K562 (cell line): Measurements from ENCODE around the gene BCL2L1. TPM values are rescaled to one million over a fixed set of nuclear protein-coding genes. Genes with fewer than 3 reads are reported as not detected.
A peak's percentile ranks its signal among the peaks of the same experiment; 100 is the strongest.

ENCODE experiments used
- ATF3 ChIP-seq, 2 experiments: fragments of 450-650 bp in 1 of 2; sonication (generic) in 1 of 2; formaldehyde crosslinking in 1 of 2; IDR thresholded peaks in 1 of 2; conservative IDR thresholded peaks in 1 of 2; 2 replicates each; pipeline versions ENCODE4 v1.6.1 to v1.8.1; 2016 to 2023; ENCODE audit warnings: mild to moderate bottlenecking in 2 of 2, moderate library complexity in 2 of 2, inconsistent platforms in 1 of 2, missing genetic modification reagents in 1 of 2
- FOXO4 ChIP-seq: fragments of 450-650 bp; formaldehyde crosslinking; IDR thresholded peaks from 2 replicates; pipeline ENCODE4 v1.4.0; 2020; ENCODE audit warnings: mild to moderate bottlenecking, moderate library complexity
- HNRNPL ChIP-seq: fragments of 200-400 bp; formaldehyde crosslinking; IDR thresholded peaks from 2 replicates; pipeline ENCODE4 v1.6.1; 2017; ENCODE audit warnings: low read depth, mild to moderate bottlenecking, low read length
- KAT7 ChIP-seq: sonication (generic); formaldehyde crosslinking; IDR thresholded peaks from 2 replicates; pipeline ENCODE4 v1.8.0; 2022; ENCODE audit warnings: missing genetic modification reagents, mild to moderate bottlenecking, borderline replicate concordance
- KLF13 ChIP-seq: fragments of 450-650 bp; IDR thresholded peaks from 2 replicates; pipeline ENCODE4 v1.6.1; 2016; ENCODE audit warnings: missing genetic modification characterization, low read depth, mild to moderate bottlenecking, missing compliant biosample characterization, moderate library complexity, borderline replicate concordance
- LCOR ChIP-seq: sonication (generic); formaldehyde crosslinking; IDR thresholded peaks from 2 replicates; pipeline ENCODE4 v1.8.0; 2022; ENCODE audit warnings: mild to moderate bottlenecking, missing genetic modification reagents
- MCM5 ChIP-seq: fragments of 450-650 bp; IDR thresholded peaks from 2 replicates; pipeline ENCODE4 v1.6.1; 2016; ENCODE audit warnings: low read depth
- MYC ChIP-seq, 2 experiments: fragments of 250-450 bp in 1 of 2; sonication (Bioruptor Pico) in 1 of 2; IDR thresholded peaks; 2 replicates each; pipeline versions ENCODE4 v1.5.1 to v1.6.1; 2012 to 2021; ENCODE audit warnings: low read depth in 2 of 2, borderline replicate concordance in 1 of 2, improper control_type of control experiment in 1 of 2, low read length in 1 of 2, mild to moderate bottlenecking in 1 of 2, moderate library complexity in 1 of 2
- NONO ChIP-seq, 2 experiments: fragments of 200-400 bp in 1 of 2; fragments of 450-650 bp in 1 of 2; formaldehyde crosslinking in 1 of 2; IDR thresholded peaks; 2 replicates each; pipeline ENCODE4 v1.6.1; 2017; ENCODE audit warnings: low read depth in 2 of 2, mild to moderate bottlenecking in 2 of 2, moderate library complexity in 2 of 2, low read length in 1 of 2
- RFX1 ChIP-seq: fragments of 450-650 bp; IDR thresholded peaks from 2 replicates; pipeline ENCODE4 v1.6.1; 2016; ENCODE audit warnings: mild to moderate bottlenecking, moderate library complexity
- SRF ChIP-seq, 2 experiments: fragments of 250-450, 450-650 bp in 1 of 2; sonication (Bioruptor Pico) in 1 of 2; sonication (generic) in 1 of 2; formaldehyde crosslinking; IDR thresholded peaks; 2 replicates each; pipeline versions ENCODE4 v1.5.0 to v1.5.1; 2020 to 2022; ENCODE audit warnings: mild to moderate bottlenecking in 1 of 2, missing genetic modification reagents in 1 of 2
- ZBTB11 ChIP-seq, 3 experiments: fragments of 200-800 bp in 1 of 3; fragments of 250-450 bp in 1 of 3; fragments of 450-650 bp in 1 of 3; sonication (Bioruptor Pico) in 1 of 3; sonication (Bioruptor generic) in 1 of 3; formaldehyde crosslinking in 1 of 3; IDR thresholded peaks; 2 replicates each; pipeline versions ENCODE4 v1.6.1 to v1.8.0; 2016 to 2022; ENCODE audit warnings: mild to moderate bottlenecking in 2 of 3, missing genetic modification characterization in 2 of 3, missing compliant biosample characterization in 1 of 3, moderate library complexity in 1 of 3
- ZNF449 ChIP-seq: fragments of 250-450 bp; sonication (Bioruptor Pico); IDR thresholded peaks from 2 replicates; pipeline ENCODE4 v1.8.0; 2022; ENCODE audit warnings: moderate library complexity, mild to moderate bottlenecking, inconsistent platforms
- ZNF639 ChIP-seq, 2 experiments: fragments of 200-800 bp in 1 of 2; sonication (Bioruptor generic) in 1 of 2; sonication (generic) in 1 of 2; formaldehyde crosslinking in 1 of 2; IDR thresholded peaks in 1 of 2; conservative IDR thresholded peaks in 1 of 2; 2 replicates each; pipeline versions ENCODE4 v1.5.0 to v1.6.1; 2016 to 2020; ENCODE audit warnings: missing compliant biosample characterization in 1 of 2, missing genetic modification characterization in 1 of 2, missing genetic modification reagents in 1 of 2
- polyA plus RNA-seq, 8 experiments: library from polyadenylated mRNA; depleted of rRNA in 4 of 8; stranded (reverse) in 5 of 8; unstranded in 3 of 8; fragments of >200 nt; fragmentation: Nextera tagmentation in 2 of 8; fragmentation: Illumina TruSeq in 1 of 8; extraction: Ambion mirVana in 2 of 8; extraction: Trizol in 1 of 8; gene quantifications; 2 replicates each; pipeline versions ENCODE4 v1.2.1 to v1.2.3, GENCODE V29; 2011 to 2014; ENCODE audit warnings: inconsistent platforms in 1 of 8, missing spikeins in 1 of 8
- total RNA-seq, 7 experiments: library from RNA; depleted of rRNA in 6 of 7; stranded (reverse); fragments of >200 nt in 6 of 7; fragmentation: Illumina TruSeq in 2 of 7; extraction: Trizol in 2 of 7; gene quantifications; 2 replicates each; pipeline versions ENCODE4 v1.2.1 to v1.2.3, GENCODE V29; 2011 to 2021; ENCODE audit warnings: low replicate concordance in 1 of 7

The BCL2L1 gene
- total and polyA plus RNA-seq, 9 of the 15 experiments (the other 6 are each of a cell fraction or from before 2014, with no cell fraction given): 3.3 to 182 (median 120) TPM

GRCh38 chr20:31723319-31724078 lies 831 bp upstream of the BCL2L1 start (continued):
- TF ChIP-seq RFX1 (peak; percentile 100), MYC (IDR thresholded peaks at IDR 0.05; ENCODE audit: low read depth, low read length) (peak; percentile 49), MYC (CRISPR knock-in tag; IDR thresholded peaks at IDR 0.05; ENCODE audit: borderline replicate concordance, low read depth) (no peak), MCM5 (no peak), NONO (IDR thresholded peaks at IDR 0.05; ENCODE audit: low read depth in 2 of 2, low read length in 1 of 2) (peak; percentile 34 to 66; a peak in 2 of 4 replicates), ZBTB11 (CRISPR knock-in tag; IDR thresholded peaks at IDR 0.05) (peak in 1 of 3 experiments; percentile 80; a peak in 2 of 6 replicates), FOXO4 (CRISPR knock-in tag) (no peak), KLF13 (tag) (no peak), LCOR (CRISPR knock-in tag) (peak; percentile 92), HNRNPL (no peak), ZNF449 (0 out of 2 replicates have a peak, but pooled peaks have one; percentile 52), KAT7 (CRISPR knock-in tag) (peak; percentile 70; the same call in 1 of the 2 replicates), ATF3 (IDR thresholded peaks at IDR 0.05) (no peak), ATF3 (CRISPR knock-in tag; conservative IDR thresholded peaks at IDR 0.05) (peak; percentile 79; the same call in 1 of the 2 replicates), SRF (CRISPR knock-in tag; IDR thresholded peaks at IDR 0.05) (peak in 1 of 2 experiments; percentile 43; a peak in 1 of 4 replicates), ZNF639 (CRISPR knock-in tag; conservative IDR thresholded peaks at IDR 0.05 in 1 of 2, IDR thresholded peaks at IDR 0.05 in 1 of 2) (peak in 1 of 2 experiments; percentile 54; a peak in 1 of 4 replicates)
